K562 (cell line): ENCODE data around the gene NOC4L.

Experiments
- BHLHE40 ChIP-seq: IDR thresholded peaks from 2 replicates; pipeline ENCODE4 v1.6.1; 2011; ENCODE audit warnings: low read length, improper control_type of control experiment
- CBX2 ChIP-seq: fragments of 200-600 bp; sonication (generic); IDR thresholded peaks from one replicate; pipeline ENCODE4 v1.6.1; 2012; ENCODE audit warnings: mild to moderate bottlenecking, low read length, inconsistent platforms; ENCODE audit not compliant: insufficient read depth, poor library complexity, severe bottlenecking
- HLTF ChIP-seq: fragments of 450-650 bp; IDR thresholded peaks from 2 replicates; pipeline ENCODE4 v1.6.1; 2016
- MBD2 ChIP-seq: sonication (generic); IDR thresholded peaks from 2 replicates; pipeline ENCODE4 v1.6.1; 2016; ENCODE audit warnings: low read depth, borderline replicate concordance
- RAD21 ChIP-seq, 2 experiments: fragments of 250-450 bp in 1 of 2; fragments of 450-650 bp in 1 of 2; sonication (Bioruptor Pico) in 1 of 2; formaldehyde crosslinking in 1 of 2; IDR thresholded peaks in 1 of 2; conservative IDR thresholded peaks in 1 of 2; 2 replicates each; pipeline versions ENCODE4 v1.4.0 to v1.8.0; 2020 to 2022; ENCODE audit warnings: mild to moderate bottlenecking in 2 of 2, moderate library complexity in 1 of 2
- ZC3H8 ChIP-seq: fragments of 450-650 bp; IDR thresholded peaks from 2 replicates; pipeline ENCODE4 v1.6.1; 2017
- TF ChIP-seq, protein P1 (sequence below): sonication (generic); formaldehyde crosslinking; IDR thresholded peaks from 2 replicates; pipeline ENCODE4 v1.8.0; 2022; ENCODE audit warnings: mild to moderate bottlenecking, missing genetic modification reagents

DNA sequence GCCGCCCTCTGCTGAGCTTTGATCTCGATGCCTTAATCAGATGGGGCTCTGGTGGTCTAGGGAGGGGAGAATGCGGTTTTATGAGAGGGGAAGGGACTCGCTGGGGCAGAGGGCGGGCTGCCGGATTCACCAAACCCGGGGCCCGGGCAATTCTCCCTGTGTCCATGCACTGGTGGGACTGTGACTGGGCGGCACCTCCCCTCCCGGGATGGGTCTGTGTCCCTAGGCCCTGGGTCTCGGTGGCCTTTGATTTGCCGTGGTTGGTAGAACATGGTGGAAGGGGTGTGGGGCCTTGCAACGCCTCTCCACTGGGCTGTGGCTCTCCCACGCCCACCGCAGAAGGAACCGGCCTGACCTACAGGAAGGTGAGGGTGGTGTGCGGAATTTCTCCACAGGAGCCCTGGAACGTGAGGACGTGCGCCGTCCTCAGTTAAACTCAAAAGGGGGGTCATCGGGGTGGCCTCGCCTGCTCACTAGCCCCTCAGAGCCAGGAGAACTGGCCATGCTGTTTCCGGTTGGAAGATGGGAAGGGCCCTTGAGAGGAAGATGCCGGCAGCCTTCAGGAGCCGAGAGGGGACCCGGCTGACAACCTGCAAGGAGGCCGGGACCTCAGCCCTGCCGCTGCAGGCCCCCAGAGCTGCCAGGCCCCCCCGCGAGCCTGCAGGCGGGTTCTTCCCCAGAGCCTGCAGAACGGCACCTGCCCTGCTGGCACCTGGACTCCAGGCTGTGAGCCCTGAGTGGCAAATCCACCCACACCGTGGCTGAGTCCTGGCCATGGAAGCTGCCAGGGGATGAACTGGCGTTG, 43.6 kb downstream of the NOC4L start:
- TF ChIP-seq RAD21 (CRISPR knock-in tag; conservative IDR thresholded peaks at IDR 0.05 in 1 of 2, IDR thresholded peaks at IDR 0.05 in 1 of 2) (no peak), HLTF (no peak), BHLHE40 (no peak), CBX2 (no peak), ZC3H8 (no peak), MBD2 (no peak)
- TF ChIP-seq, protein P1, sequence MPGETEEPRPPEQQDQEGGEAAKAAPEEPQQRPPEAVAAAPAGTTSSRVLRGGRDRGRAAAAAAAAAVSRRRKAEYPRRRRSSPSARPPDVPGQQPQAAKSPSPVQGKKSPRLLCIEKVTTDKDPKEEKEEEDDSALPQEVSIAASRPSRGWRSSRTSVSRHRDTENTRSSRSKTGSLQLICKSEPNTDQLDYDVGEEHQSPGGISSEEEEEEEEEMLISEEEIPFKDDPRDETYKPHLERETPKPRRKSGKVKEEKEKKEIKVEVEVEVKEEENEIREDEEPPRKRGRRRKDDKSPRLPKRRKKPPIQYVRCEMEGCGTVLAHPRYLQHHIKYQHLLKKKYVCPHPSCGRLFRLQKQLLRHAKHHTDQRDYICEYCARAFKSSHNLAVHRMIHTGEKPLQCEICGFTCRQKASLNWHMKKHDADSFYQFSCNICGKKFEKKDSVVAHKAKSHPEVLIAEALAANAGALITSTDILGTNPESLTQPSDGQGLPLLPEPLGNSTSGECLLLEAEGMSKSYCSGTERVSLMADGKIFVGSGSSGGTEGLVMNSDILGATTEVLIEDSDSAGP (CRISPR knock-in tag), result no peak
